Erythroblast (primary cell): ENCODE results near the gene IFT81.

Source experiments
- DNase-seq, 2 experiments: peaks; one replicate each; lab custom pipeline; 2025; lab: John Stamatoyannopoulos, UW
- GATA1 ChIP-seq: IDR thresholded peaks from 2 replicates; pipeline ENCODE4 v1.6.1; 2011; ENCODE audit warnings: low read depth, mild to moderate bottlenecking, control low read depth, low read length, moderate library complexity
- POLR2A ChIP-seq: IDR thresholded peaks from 2 replicates; pipeline ENCODE4 v1.6.1; 2011; ENCODE audit warnings: mild to moderate bottlenecking, low read length

IFT81 gene

DNA sequence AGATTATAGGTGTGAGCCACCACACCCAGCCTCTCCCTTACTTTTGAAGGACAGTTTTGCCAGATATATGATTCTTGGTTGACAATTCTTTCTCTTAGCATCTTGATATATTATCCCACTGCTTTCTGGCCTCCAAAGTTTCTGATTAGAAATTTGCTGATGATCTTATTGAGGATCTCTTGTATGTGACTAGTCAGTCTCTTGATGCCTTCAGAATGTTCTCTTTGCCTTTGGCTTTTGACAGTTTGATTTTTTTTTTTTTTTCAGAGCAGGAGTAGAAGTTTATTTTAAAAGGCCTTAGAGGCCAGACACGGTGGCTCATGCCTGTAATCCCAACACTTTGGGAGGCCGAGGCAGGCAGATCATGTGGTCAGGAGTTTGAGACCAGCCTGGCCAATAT is 32.6 kb downstream of the IFT81 start:
- no peak for DNase-seq
- no peak for TF ChIP-seq POLR2A
- no peak for TF ChIP-seq GATA1

- TF ChIP-seq GATA1 (no peak), POLR2A (no peak)
- no peak for DNase-seq
Measured at GRCh38 chr12:110157539-110157938, 33.4 kb downstream of the IFT81 start.

- no peak for TF ChIP-seq POLR2A
- TF ChIP-seq GATA1: no peak
- no peak for DNase-seq
Measured at GRCh38 chr12:110159671-110160245, 35.6 kb downstream of the IFT81 start.

GRCh38 chr12:110165540-110166159 is 41.5 kb downstream of the IFT81 start:
- TF ChIP-seq GATA1: no peak
- TF ChIP-seq POLR2A: no peak
- DNase-seq: no peak

GRCh38 chr12:110168732-110169455 is 44.7 kb downstream of the IFT81 start:
- no peak for DNase-seq
- TF ChIP-seq GATA1 (no peak), POLR2A (no peak)

- DNase-seq: no peak
- no peak for TF ChIP-seq POLR2A
- no peak for TF ChIP-seq GATA1
Measured at GRCh38 chr12:110170535-110171185, 46.5 kb downstream of the IFT81 start.

- no peak for DNase-seq
- TF ChIP-seq GATA1: no peak
- no peak for TF ChIP-seq POLR2A
Measured at GRCh38 chr12:110171186-110171538, 47.0 kb downstream of the IFT81 start.

DNA sequence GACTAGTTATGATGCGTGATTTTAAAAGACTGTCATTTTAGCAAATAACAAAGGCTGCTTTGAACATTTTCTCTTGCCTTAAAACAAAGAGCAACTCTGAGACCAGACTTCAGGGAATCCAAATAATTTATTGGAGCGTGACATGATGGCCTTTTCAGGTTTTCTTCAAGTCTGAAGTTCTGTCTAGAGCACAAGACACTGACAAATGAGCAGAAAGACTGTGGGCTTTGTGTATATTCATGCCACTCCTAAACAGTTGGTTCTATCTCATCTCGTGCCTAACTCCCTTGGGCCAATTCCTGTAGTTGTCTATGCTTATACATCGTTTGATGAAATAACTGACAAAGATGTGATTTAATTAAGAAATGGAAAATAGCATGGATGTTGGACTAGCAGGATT is 47.5 kb downstream of the IFT81 start:
- TF ChIP-seq POLR2A (no peak), GATA1 (no peak)
- no peak for DNase-seq

DNA sequence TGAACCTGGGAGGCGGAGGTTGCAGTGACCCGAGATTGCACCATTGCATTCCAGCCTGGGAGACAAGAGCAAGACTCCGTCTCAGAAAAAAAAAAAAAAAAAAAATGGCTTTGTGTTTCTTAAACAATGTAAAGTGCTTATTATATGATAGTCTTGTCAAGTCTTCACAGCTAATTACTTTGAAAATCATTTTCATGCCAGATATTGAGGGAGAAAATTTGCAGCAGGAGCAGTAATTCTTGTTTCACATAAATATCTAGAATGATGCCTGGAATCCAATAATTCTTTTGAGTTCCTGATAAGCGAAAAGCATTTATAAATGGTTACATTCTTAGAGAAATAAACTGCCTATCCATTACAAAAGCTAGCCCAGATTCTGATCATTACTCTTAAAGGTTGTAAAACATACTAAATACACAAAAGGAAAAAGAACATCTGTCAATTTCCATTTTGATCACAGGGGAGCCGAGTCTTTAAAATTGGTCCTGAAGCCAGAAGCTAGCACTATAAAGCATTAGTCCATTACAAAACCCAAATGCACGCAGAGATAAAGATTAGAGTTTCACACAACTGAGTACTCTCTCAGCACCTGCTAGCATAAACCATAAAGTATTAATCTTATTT is 50.3 kb downstream of the IFT81 start:
- no peak for DNase-seq

DNA sequence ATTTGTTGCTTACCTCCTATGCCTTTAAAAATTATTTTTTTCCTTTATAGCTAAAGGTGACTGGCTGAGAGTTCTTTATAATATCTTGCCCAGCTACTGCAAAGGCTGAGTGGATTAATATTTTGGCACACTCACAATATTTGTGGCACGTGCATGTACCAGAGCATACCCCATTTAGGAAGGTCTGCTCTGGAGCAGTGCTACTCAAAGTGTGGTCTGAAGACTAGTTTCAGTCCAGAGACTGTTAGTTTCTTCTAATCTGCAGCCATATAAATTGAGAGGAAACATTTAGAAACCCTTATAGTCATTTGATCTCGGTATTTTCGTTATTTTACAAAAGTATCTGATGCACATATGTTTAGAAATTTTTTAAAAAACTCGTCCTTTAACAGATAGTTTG is 51.0 kb downstream of the IFT81 start:
- no peak for DNase-seq
- no peak for TF ChIP-seq POLR2A
- TF ChIP-seq GATA1: no peak

More for the DNA sequence above, 50.3 kb downstream of the IFT81 start:
- TF ChIP-seq POLR2A (no peak), GATA1 (no peak)

GRCh38 chr12:110176745-110177144 is 52.6 kb downstream of the IFT81 start:
- TF ChIP-seq GATA1: no peak
- no peak for TF ChIP-seq POLR2A
- DNase-seq: peak; percentile 29

DNA sequence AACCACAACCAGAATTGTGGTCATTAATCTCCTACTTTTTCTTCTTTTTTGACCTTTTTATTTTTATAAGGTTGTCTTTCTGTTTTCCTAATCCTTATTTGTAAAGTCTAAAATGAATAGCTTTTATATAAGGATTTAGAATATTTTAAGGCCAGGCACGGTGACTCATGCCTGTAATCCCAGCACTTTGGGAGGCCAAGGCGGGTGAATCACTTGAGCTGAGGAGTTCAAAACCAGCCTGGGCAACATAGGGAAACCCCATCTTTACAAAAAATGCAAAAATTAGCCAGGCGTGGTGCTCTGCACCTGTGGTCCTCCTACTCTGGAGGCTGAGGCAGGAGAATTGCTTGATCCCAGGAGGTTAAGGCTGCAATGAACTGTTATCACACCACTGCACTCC is 55.1 kb downstream of the IFT81 start:
- DNase-seq: no peak
- no peak for TF ChIP-seq GATA1
- TF ChIP-seq POLR2A: no peak

DNA sequence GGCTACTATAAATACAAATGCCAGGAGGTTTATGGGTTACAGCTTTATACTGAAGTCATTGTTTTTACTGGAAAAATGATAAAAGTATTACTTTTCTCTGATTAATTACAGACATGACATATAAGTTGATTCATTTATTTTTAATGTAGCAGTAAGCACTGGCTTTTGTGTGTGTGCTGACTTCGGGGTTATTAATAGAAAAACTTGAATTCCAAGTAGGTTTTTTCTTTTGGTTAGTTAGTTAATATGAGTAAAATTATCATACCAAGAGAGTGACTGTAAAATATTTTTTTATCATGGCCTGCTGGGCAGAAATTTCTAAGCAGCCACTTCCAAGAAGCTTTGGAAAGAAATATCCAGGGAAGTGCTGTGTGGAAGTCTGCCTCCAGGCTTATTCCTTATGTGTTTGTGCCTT is 56.4 kb downstream of the IFT81 start:
- TF ChIP-seq GATA1: no peak
- TF ChIP-seq POLR2A: no peak
- DNase-seq: no peak
